ENCODE measurements around the gene CDH20.

The CDH20 gene

GRCh38 chr18:61556862-61557261, 223.6 kb downstream of the CDH20 start:
- no peaks in the 10 kb centered on the region for H3K4me1 ChIP-seq (ENCODE audit: control insufficient read depth in 2 of 2, insufficient read depth in 2 of 2, low read length in 2 of 2)

GRCh38 chr18:61569176-61569892, 236.1 kb downstream of the CDH20 start:
- H3K27ac ChIP-seq (ENCODE audit: low read depth in 2 of 2, low read length in 2 of 2), result no peak overlapping the region
- H3K4me1 ChIP-seq (ENCODE audit: control insufficient read depth in 2 of 2, insufficient read depth in 2 of 2, low read length in 2 of 2), result no peaks in the 10 kb centered on the region

More at GRCh38 chr18:61556862-61557261, 223.6 kb downstream of the CDH20 start:
- Histone ChIP-seq H3K9me3 (ENCODE audit: control insufficient read depth in 2 of 2, low read length in 2 of 2) (no peaks in the 10 kb centered on the region), H3K36me3 (ENCODE audit: control insufficient read depth in 2 of 2, insufficient read depth in 2 of 2, low read length in 2 of 2) (no peaks in the 10 kb centered on the region), H3K27me3 (ENCODE audit: control insufficient read depth in 2 of 2, insufficient read depth in 2 of 2, low read length in 2 of 2) (no peaks in the 10 kb centered on the region), H3K4me3 (ENCODE audit: low read length in 2 of 2) (no peak overlapping the region), H3K9ac (ENCODE audit: low read depth in 1 of 2, low read length in 2 of 2) (no peak overlapping the region), H3K27ac (ENCODE audit: low read depth in 2 of 2, low read length in 2 of 2) (no peak overlapping the region)

GRCh38 chr18:61570070-61570469, 236.8 kb downstream of the CDH20 start:
- Histone ChIP-seq H3K27me3 (ENCODE audit: control insufficient read depth in 2 of 2, insufficient read depth in 2 of 2, low read length in 2 of 2) (no peaks in the 10 kb centered on the region), H3K9me3 (ENCODE audit: control insufficient read depth in 2 of 2, low read length in 2 of 2) (no peaks in the 10 kb centered on the region), H3K4me1 (ENCODE audit: control insufficient read depth in 2 of 2, insufficient read depth in 2 of 2, low read length in 2 of 2) (no peaks in the 10 kb centered on the region), H3K4me3 (ENCODE audit: low read length in 2 of 2) (no peak overlapping the region), H3K36me3 (ENCODE audit: control insufficient read depth in 2 of 2, insufficient read depth in 2 of 2, low read length in 2 of 2) (no peaks in the 10 kb centered on the region), H3K27ac (ENCODE audit: low read depth in 2 of 2, low read length in 2 of 2) (no peak overlapping the region), H3K9ac (ENCODE audit: low read depth in 1 of 2, low read length in 2 of 2) (no peak overlapping the region)

More at GRCh38 chr18:61569176-61569892, 236.1 kb downstream of the CDH20 start:
- Histone ChIP-seq H3K4me3 (ENCODE audit: low read length in 2 of 2) (no peak overlapping the region), H3K27me3 (ENCODE audit: control insufficient read depth in 2 of 2, insufficient read depth in 2 of 2, low read length in 2 of 2) (no peaks in the 10 kb centered on the region), H3K9me3 (ENCODE audit: control insufficient read depth in 2 of 2, low read length in 2 of 2) (no peaks in the 10 kb centered on the region), H3K36me3 (ENCODE audit: control insufficient read depth in 2 of 2, insufficient read depth in 2 of 2, low read length in 2 of 2) (no peaks in the 10 kb centered on the region), H3K9ac (ENCODE audit: low read depth in 1 of 2, low read length in 2 of 2) (no peak overlapping the region)

GRCh38 chr18:61572084-61572655, 238.9 kb downstream of the CDH20 start:
- Histone ChIP-seq H3K4me1 (ENCODE audit: control insufficient read depth in 2 of 2, insufficient read depth in 2 of 2, low read length in 2 of 2) (no peaks in the 10 kb centered on the region), H3K9ac (ENCODE audit: low read depth in 1 of 2, low read length in 2 of 2) (no peak overlapping the region), H3K27ac (ENCODE audit: low read depth in 2 of 2, low read length in 2 of 2) (no peak overlapping the region), H3K27me3 (ENCODE audit: control insufficient read depth in 2 of 2, insufficient read depth in 2 of 2, low read length in 2 of 2) (no peaks in the 10 kb centered on the region), H3K4me3 (ENCODE audit: low read length in 2 of 2) (no peak overlapping the region), H3K36me3 (ENCODE audit: control insufficient read depth in 2 of 2, insufficient read depth in 2 of 2, low read length in 2 of 2) (no peaks in the 10 kb centered on the region), H3K9me3 (ENCODE audit: control insufficient read depth in 2 of 2, low read length in 2 of 2) (no peaks in the 10 kb centered on the region)

- H3K9me3 ChIP-seq (ENCODE audit: control insufficient read depth in 2 of 2, low read length in 2 of 2), result no peaks in the 10 kb centered on the region
- H3K27me3 ChIP-seq (ENCODE audit: control insufficient read depth in 2 of 2, insufficient read depth in 2 of 2, low read length in 2 of 2), result no peaks in the 10 kb centered on the region
- no peak overlapping the region for H3K27ac ChIP-seq (ENCODE audit: low read depth in 2 of 2, low read length in 2 of 2)
- H3K4me1 ChIP-seq (ENCODE audit: control insufficient read depth in 2 of 2, insufficient read depth in 2 of 2, low read length in 2 of 2), result no peaks in the 10 kb centered on the region
- no peak overlapping the region for H3K9ac ChIP-seq (ENCODE audit: low read depth in 1 of 2, low read length in 2 of 2)
- no peak overlapping the region for H3K4me3 ChIP-seq (ENCODE audit: low read length in 2 of 2)
- no peaks in the 10 kb centered on the region for H3K36me3 ChIP-seq (ENCODE audit: control insufficient read depth in 2 of 2, insufficient read depth in 2 of 2, low read length in 2 of 2)
Measured at GRCh38 chr18:61572871-61573270, 239.6 kb downstream of the CDH20 start.

- Histone ChIP-seq H3K4me1 (ENCODE audit: control insufficient read depth in 2 of 2, insufficient read depth in 2 of 2, low read length in 2 of 2) (no peaks in the 10 kb centered on the region), H3K27ac (ENCODE audit: low read depth in 2 of 2, low read length in 2 of 2) (no peak overlapping the region), H3K4me3 (ENCODE audit: low read length in 2 of 2) (no peak overlapping the region), H3K9me3 (ENCODE audit: control insufficient read depth in 2 of 2, low read length in 2 of 2) (no peaks in the 10 kb centered on the region), H3K36me3 (ENCODE audit: control insufficient read depth in 2 of 2, insufficient read depth in 2 of 2, low read length in 2 of 2) (no peaks in the 10 kb centered on the region), H3K27me3 (ENCODE audit: control insufficient read depth in 2 of 2, insufficient read depth in 2 of 2, low read length in 2 of 2) (no peaks in the 10 kb centered on the region), H3K9ac (ENCODE audit: low read depth in 1 of 2, low read length in 2 of 2) (no peak overlapping the region)
Measured at GRCh38 chr18:61574665-61575064, 241.4 kb downstream of the CDH20 start.

GRCh38 chr18:61575419-61575818, 242.2 kb downstream of the CDH20 start:
- no peak overlapping the region for H3K4me3 ChIP-seq (ENCODE audit: low read length in 2 of 2)

GRCh38 chr18:61578846-61579245, 245.6 kb downstream of the CDH20 start:
- H3K9ac ChIP-seq (ENCODE audit: low read depth in 1 of 2, low read length in 2 of 2), result no peak overlapping the region
- no peak overlapping the region for H3K4me3 ChIP-seq (ENCODE audit: low read length in 2 of 2)
- H3K27me3 ChIP-seq (ENCODE audit: control insufficient read depth in 2 of 2, insufficient read depth in 2 of 2, low read length in 2 of 2), result no peaks in the 10 kb centered on the region
- no peaks in the 10 kb centered on the region for H3K9me3 ChIP-seq (ENCODE audit: control insufficient read depth in 2 of 2, low read length in 2 of 2)
- peaks cover 12 to 13% of the 10 kb centered on the region in 2 donors for H3K4me1 ChIP-seq (ENCODE audit: control insufficient read depth in 2 of 2, insufficient read depth in 2 of 2, low read length in 2 of 2)
- no peak overlapping the region for H3K27ac ChIP-seq (ENCODE audit: low read depth in 2 of 2, low read length in 2 of 2)
- H3K36me3 ChIP-seq (ENCODE audit: control insufficient read depth in 2 of 2, insufficient read depth in 2 of 2, low read length in 2 of 2), result no peaks in the 10 kb centered on the region

More at GRCh38 chr18:61575419-61575818, 242.2 kb downstream of the CDH20 start:
- no peaks in the 10 kb centered on the region for H3K27me3 ChIP-seq (ENCODE audit: control insufficient read depth in 2 of 2, insufficient read depth in 2 of 2, low read length in 2 of 2)
- H3K9me3 ChIP-seq (ENCODE audit: control insufficient read depth in 2 of 2, low read length in 2 of 2), result no peaks in the 10 kb centered on the region
- no peaks in the 10 kb centered on the region for H3K36me3 ChIP-seq (ENCODE audit: control insufficient read depth in 2 of 2, insufficient read depth in 2 of 2, low read length in 2 of 2)
- no peak overlapping the region for H3K27ac ChIP-seq (ENCODE audit: low read depth in 2 of 2, low read length in 2 of 2)
- no peak overlapping the region for H3K9ac ChIP-seq (ENCODE audit: low read depth in 1 of 2, low read length in 2 of 2)
- H3K4me1 ChIP-seq (ENCODE audit: control insufficient read depth in 2 of 2, insufficient read depth in 2 of 2, low read length in 2 of 2), result no peaks in the 10 kb centered on the region

- Histone ChIP-seq H3K4me1 (ENCODE audit: control insufficient read depth in 2 of 2, insufficient read depth in 2 of 2, low read length in 2 of 2) (peaks cover 12 to 13% of the 10 kb centered on the region in 2 donors), H3K9me3 (ENCODE audit: control insufficient read depth in 2 of 2, low read length in 2 of 2) (no peaks in the 10 kb centered on the region), H3K9ac (ENCODE audit: low read depth in 1 of 2, low read length in 2 of 2) (no peak overlapping the region), H3K36me3 (ENCODE audit: control insufficient read depth in 2 of 2, insufficient read depth in 2 of 2, low read length in 2 of 2) (no peaks in the 10 kb centered on the region), H3K4me3 (ENCODE audit: low read length in 2 of 2) (no peak overlapping the region), H3K27me3 (ENCODE audit: control insufficient read depth in 2 of 2, insufficient read depth in 2 of 2, low read length in 2 of 2) (no peaks in the 10 kb centered on the region), H3K27ac (ENCODE audit: low read depth in 2 of 2, low read length in 2 of 2) (no peak overlapping the region)
Measured at GRCh38 chr18:61579581-61579980, 246.4 kb downstream of the CDH20 start.

GRCh38 chr18:61580046-61580445, 246.8 kb downstream of the CDH20 start:
- no peak overlapping the region for H3K9ac ChIP-seq (ENCODE audit: low read depth in 1 of 2, low read length in 2 of 2)
- no peaks in the 10 kb centered on the region for H3K9me3 ChIP-seq (ENCODE audit: control insufficient read depth in 2 of 2, low read length in 2 of 2)
- no peak overlapping the region for H3K27ac ChIP-seq (ENCODE audit: low read depth in 2 of 2, low read length in 2 of 2)
- H3K27me3 ChIP-seq (ENCODE audit: control insufficient read depth in 2 of 2, insufficient read depth in 2 of 2, low read length in 2 of 2), result no peaks in the 10 kb centered on the region
- H3K4me1 ChIP-seq (ENCODE audit: control insufficient read depth in 2 of 2, insufficient read depth in 2 of 2, low read length in 2 of 2), result peaks cover 12 to 13% of the 10 kb centered on the region in 2 donors
- no peak overlapping the region for H3K4me3 ChIP-seq (ENCODE audit: low read length in 2 of 2)
- no peaks in the 10 kb centered on the region for H3K36me3 ChIP-seq (ENCODE audit: control insufficient read depth in 2 of 2, insufficient read depth in 2 of 2, low read length in 2 of 2)
